ENCODE measurements around the gene NACC2.
"Not testable (repeated sequence)": the region's sequence is repeated elsewhere in the genome, so short reads cannot be mapped to it uniquely, and the experiment has no call there.

The NACC2 gene

GRCh38 chr9:136109351-136110081 is 14.4 kb upstream of the NACC2 start:
- DNase-seq, result peak; percentile 93

DNA sequence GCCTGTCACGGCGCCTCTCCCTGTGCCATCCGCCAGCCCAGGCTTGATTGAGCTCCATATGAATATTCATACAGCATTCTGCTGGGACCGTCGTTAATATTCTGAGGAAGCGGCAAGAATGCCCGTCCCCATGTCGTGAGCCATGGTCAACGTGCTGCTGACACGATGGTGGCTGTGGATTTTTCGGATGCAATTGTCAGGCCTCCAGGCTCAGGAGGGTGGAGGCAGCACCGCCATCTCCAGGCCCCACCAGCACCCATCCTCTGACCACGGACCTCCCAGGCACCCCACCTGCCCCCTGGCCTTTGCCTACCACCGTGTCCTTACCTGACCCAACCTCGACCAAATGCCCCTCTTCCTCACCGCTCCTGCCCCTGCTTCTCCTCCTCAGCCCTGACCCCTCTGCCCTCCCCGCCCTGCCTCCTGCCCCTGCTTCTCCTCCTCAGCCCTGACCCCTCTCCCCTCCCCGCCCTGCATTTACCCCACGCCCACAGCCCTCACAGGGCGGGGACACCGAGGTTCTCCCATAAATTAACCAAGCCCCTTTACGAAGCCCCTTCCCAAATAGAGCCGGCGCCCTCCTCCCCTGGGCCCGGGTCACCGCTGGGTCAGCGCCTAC is 13.7 kb upstream of the NACC2 start:
- DNase-seq, result no peak

GRCh38 chr9:136107953-136108647 is 13.0 kb upstream of the NACC2 start:
- no peak for DNase-seq

DNA sequence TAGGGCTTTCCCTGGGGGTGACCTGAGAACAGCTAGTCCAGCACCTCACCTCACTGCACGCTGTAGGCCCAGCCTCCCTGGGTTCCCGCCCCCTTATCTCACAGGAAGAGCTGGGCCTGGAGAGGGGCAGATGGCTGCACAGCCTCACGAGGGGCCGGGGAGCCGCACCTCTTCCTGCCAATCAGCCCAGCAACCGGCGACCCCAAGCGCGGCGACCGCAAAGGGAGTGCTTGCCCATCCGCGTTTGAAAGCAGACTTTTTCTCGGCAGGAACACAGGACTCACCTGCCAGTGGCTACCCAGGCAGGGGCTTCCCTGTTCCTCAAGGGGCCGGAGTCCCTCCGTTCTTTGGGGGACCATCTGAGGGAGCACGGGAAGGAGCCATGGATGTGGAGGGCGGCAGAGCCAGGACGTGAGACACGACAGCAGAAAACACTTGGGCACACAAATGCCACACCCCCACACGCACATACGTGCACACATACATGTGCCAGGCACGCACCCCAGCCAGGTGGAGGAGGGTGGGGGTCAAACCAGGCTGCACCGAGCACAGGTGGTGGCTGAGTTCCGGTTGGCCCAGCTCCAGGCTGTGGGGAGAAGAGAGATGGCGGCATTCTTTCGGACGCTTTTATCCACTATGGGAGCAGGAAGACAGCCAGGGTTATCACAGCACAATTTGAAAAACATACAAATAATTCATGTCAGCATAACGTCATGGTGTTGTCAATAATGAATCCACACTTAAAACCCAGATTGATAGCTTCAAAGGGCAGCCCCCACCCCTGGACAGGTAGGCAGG is 12.3 kb upstream of the NACC2 start:
- DNase-seq, result no peak

GRCh38 chr9:136105398-136106135 is 10.5 kb upstream of the NACC2 start:
- DNase-seq, result no peak

GRCh38 chr9:136104916-136105315 is 9.8 kb upstream of the NACC2 start:
- no peak for DNase-seq

- no peak for DNase-seq
Measured at GRCh38 chr9:136104488-136104800, 9.4 kb upstream of the NACC2 start.

DNA sequence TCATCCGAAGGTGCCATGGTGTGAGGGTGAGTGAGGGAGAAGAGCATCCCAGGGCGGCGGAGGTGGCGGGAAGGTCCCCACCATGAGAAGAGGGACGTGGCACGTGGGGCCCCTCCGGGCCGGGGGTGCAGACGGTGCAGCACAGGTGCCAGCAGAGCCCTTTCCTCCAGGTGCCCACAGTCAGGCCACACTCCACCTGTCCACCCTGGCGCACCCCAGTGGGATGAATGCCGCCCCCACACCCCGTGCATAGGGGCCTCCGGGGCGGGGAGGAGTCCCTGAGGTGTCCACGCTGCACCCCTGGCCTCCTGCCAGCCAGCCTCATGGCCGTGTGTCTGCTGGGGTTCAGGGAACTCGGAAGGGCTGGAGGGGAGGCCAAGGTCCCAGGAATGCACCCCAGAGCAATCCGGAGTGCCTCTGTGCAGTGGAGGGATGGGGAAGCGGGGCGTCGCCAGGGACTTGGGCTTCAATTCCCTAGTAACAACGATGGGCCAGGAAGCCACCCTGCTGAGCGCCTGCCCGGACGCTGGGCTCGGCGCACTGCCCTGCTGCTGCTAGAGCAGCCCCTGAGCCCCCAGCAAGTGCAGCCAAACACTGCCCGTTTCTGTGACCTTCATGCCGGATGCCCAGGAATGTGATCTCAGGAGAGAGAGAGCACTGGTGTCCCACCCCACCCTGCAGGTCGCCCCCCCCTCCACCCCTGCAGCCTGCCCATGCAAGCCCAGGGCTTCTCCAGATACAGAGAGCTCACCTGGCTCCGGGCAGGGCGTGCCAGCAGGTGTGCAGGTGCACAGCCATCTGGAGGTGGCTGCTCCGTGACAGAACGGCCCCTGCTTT is 8.8 kb upstream of the NACC2 start:
- DNase-seq, result no peak

GRCh38 chr9:136101615-136102074 is 6.6 kb upstream of the NACC2 start:
- DNase-seq, result not testable (repeated sequence)

DNA sequence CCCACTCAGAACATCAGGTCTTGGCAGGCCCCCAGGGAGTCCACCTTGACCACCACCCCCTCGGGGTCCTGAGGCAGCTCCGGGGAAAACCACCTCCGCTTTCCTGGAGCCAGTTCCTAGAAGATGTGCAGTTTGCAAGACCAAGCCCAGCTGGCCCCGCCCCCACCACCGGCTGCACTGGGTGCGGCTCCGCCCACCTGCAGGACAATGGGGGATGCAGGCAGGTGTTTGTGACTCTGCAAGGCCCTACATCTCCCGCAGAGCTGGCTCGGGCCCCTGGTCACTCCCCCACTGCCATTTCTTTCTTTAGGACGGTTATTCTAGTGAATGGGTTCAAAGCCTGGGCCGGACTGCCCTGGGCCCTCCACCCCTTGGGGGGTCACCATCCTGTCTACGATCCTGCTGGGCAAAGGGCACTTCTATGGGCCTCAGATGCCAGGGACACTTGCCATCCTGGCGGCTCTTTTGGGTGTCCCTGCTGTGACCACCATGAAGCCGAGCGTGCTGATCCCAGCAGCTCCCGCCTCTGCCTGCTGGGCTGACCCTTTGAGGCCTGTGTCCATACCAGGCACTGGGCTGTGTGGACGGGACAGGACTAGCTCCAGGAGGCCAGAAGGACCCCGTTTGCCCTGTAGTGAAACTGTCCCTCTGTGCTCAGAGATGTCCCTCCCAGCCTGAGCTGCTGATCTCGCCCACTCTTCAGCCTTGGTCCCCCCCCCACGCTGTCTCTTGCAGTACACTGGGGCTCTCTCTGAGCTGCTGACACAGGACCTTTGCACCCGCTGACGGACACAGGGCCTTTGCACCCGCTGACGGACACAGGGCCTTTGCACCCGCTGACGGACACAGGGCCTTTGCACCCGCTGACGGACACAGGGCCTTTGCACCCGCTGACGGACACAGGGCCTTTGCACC is 5.9 kb upstream of the NACC2 start:
- no peak for DNase-seq

- DNase-seq, result no peak
Measured at GRCh38 chr9:136099542-136099941, 4.5 kb upstream of the NACC2 start.

DNA sequence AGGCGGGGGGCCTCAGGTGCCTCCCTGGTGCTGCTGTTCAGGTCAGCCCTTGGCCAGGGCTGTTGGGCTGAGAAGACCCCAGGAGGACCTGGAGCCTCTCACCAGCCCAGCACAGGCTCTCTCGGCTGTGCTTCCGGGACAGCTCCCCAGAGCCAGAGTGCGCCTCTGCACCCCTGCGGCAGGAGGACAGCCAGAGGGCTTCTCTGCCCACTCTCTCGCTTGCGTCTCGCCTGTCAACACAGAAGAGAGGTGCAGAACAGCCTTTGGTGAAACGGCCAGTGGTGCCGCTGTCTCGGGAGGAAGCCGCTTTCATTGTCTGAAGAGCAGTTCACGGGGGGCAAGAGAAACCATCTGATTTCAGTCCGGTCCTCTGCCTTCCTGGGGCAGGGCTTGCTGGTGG is 3.8 kb upstream of the NACC2 start:
- no peak for DNase-seq

- DNase-seq, result no peak
Measured at GRCh38 chr9:136098210-136098609, 3.1 kb upstream of the NACC2 start.

DNA sequence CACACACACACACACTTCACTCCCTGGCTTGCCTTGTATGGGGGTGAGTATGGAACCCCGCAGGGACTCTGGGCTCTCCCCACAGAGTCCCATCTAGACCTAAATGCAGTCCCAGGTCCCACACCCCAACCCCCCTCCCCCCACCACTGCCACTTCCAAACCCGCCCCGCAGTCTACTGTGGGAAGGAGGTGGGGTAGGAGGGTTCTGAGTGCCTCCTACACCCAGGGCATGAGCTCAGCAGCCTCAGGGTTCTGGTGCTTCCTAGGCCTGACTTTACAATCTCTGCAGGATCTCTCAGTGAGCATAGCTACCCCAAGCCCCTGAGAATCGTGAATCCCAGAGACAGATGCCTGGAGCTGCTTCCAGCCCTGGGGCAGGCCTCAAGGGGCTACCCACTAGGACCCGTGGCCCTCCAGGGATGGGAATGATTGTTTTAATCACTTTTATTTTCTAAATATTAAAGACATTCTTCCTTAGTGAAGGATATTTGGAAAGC is 1.5 kb upstream of the NACC2 start:
- DNase-seq, result no peak

DNA sequence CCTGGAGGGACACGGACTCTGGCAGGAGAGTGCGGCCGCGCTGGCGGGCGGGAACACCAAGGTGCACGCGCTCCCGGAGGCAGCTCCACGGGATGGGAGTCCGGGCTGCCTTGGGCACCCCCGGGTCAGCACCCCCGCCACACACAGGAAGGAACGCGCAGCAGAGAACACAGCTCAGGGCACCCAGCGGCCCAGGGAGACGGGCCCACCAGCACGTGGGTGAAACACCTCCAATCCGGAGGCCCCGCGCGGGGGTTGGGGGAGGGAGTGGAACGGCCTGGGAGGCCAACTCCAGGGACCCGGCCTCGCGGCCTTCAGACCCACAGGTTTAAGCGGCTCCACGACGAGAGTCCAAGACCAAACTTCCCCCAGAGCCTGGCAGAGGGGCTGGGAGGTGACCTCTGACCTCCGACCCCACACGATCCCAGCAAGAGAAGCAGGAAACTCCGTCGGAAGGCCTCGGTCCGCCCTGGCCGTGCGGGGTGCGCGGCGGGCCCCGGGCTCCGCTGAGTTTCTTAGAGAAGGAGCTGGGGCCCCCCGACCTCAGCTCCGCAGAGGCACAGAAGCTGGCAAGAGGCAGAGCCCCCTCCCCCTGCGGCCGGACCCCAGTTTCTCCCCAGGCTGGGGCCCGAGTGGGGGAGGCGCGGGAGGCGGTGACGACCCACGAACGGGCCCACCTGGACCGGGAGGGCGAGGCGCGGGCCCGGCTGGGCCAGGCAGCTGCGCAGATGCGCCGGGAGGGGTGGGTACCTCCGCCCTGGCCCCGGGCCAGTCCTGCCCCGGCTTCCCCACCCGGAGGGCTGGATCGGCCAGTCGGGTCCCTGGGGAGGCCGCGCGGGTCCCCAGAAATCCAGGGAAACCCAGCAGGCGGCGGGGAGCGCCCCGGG is 851 bp downstream of the NACC2 start:
- DNase-seq, result peak; percentile 70

DNA sequence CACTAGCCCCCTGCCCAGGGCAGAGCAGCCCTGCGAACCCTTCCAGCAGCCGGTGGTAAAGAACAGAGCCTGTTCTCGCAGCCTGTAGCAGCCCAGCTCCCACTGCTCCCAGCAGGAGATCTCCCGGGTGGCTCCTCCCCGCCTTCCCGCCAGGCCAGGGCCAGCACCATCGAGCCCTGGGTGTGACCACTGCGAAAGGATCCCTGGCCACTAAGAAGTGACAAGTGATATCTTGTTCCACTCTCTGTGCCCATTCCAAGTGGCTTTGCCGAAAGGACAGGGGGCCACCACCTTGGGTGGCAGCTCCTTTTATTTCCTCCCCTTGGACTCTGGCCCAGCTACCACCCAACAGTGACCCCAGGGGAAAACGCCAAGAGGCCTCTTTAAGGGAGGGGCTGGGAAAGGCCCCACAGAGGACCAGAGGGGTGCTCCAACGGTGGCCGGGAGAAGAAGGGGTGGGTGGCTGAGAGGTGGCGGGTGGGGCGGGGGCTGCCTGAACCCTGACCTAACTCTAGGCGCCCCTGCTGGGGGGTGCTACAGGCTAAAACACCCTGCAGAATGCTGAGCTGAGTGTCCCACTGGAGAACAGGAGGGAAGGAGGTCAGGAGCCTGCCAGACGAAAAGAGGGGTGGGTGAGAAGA is 1.6 kb downstream of the NACC2 start:
- DNase-seq, result no peak

GRCh38 chr9:136092741-136093140 is 2.3 kb downstream of the NACC2 start:
- DNase-seq, result no peak

- no peak for DNase-seq
Measured at GRCh38 chr9:136092353-136092650, 2.8 kb downstream of the NACC2 start.
